GM23338 (cell line): Measurements from ENCODE around the gene ARMC5. TPM values are rescaled to one million over a fixed set of nuclear protein-coding genes. Genes with fewer than 3 reads are reported as not detected.

Experiments used
- ATAC-seq: fragments of 200-7000 bp; cut with Tn5 transposase; 3 replicates; pipeline ENCODE4 v1.9.1; 2020
- DNase-seq: peaks from one replicate; pipeline ENCODE4 v3.0.0-alpha.2; 2015; ENCODE audit warnings: low spot score
- H2AFZ ChIP-seq: fragments of 200-600 bp; sonication (generic); 2 replicates; pipeline ENCODE4 v1.8.0; 2016; ENCODE audit warnings: antibody characterized with exemption, mild to moderate bottlenecking, moderate library complexity
- H3F3A ChIP-seq: fragments of 200-600 bp; sonication (generic); replicated peaks from 2 replicates; pipeline ENCODE4 v1.8.0; 2017; ENCODE audit warnings: antibody characterized with exemption, mixed run types, low read depth
- H3K27ac ChIP-seq: fragments of 200-600 bp; sonication (generic); 2 replicates; pipeline ENCODE4 v1.6.1; 2016; ENCODE audit warnings: low read depth
- H3K27me3 ChIP-seq: fragments of 200-600 bp; sonication (generic); 2 replicates; pipeline ENCODE4 v1.8.0; 2016; ENCODE audit warnings: mild to moderate bottlenecking, mixed run types, moderate library complexity; ENCODE audit not compliant: insufficient read depth
- H3K36me3 ChIP-seq: fragments of 200-600 bp; sonication (generic); 2 replicates; pipeline ENCODE4 v1.8.0; 2016; ENCODE audit warnings: mild to moderate bottlenecking; ENCODE audit not compliant: insufficient read depth
- H3K4me1 ChIP-seq: fragments of 200-600 bp; sonication (generic); 2 replicates; pipeline ENCODE4 v1.8.0; 2016; ENCODE audit warnings: mild to moderate bottlenecking, moderate library complexity; ENCODE audit not compliant: insufficient read depth
- H3K4me2 ChIP-seq: fragments of 200-600 bp; sonication (generic); 2 replicates; pipeline ENCODE4 v1.7.1; 2017; ENCODE audit warnings: mixed run types
- H3K4me3 ChIP-seq: fragments of 200-600 bp; sonication (generic); 2 replicates; pipeline ENCODE4 v1.6.1; 2016; ENCODE audit warnings: mixed run types
- H3K79me2 ChIP-seq: fragments of 200-600 bp; sonication (generic); replicated peaks from 2 replicates; pipeline ENCODE4 v1.8.0; 2017; ENCODE audit warnings: mild to moderate bottlenecking; ENCODE audit not compliant: insufficient read depth
- H3K9me2 ChIP-seq: fragments of 200-600 bp; sonication (generic); 2 replicates; pipeline ENCODE4 v1.8.0; 2017; ENCODE audit not compliant: insufficient read depth
- H4K20me1 ChIP-seq: fragments of 200-600 bp; sonication (generic); replicated peaks from 2 replicates; pipeline ENCODE4 v1.8.0; 2017; ENCODE audit warnings: mild to moderate bottlenecking; ENCODE audit not compliant: insufficient read depth
- H3K27ac Mint-ChIP-seq: 2 replicates; pipeline ENCODE4 v1.8.0; 2020; ENCODE audit warnings: inconsistent platforms, mild to moderate bottlenecking, moderate library complexity, mixed read lengths
- H3K27me3 Mint-ChIP-seq: 3 replicates; pipeline ENCODE4 v1.8.0; 2022; ENCODE audit warnings: low read depth, mild to moderate bottlenecking, moderate library complexity, mixed read lengths, inconsistent platforms; ENCODE audit not compliant: insufficient read depth, poor library complexity
- H3K36me3 Mint-ChIP-seq: 3 replicates; pipeline ENCODE4 v1.8.0; 2021; ENCODE audit warnings: low read depth, mild to moderate bottlenecking, inconsistent platforms, moderate library complexity, mixed read lengths
- H3K4me1 Mint-ChIP-seq: 3 replicates; pipeline ENCODE4 v1.8.0; 2020; ENCODE audit warnings: mild to moderate bottlenecking, inconsistent platforms, mixed read lengths
- H3K4me3 Mint-ChIP-seq: 3 replicates; pipeline ENCODE4 v1.8.0; 2021; ENCODE audit warnings: moderate library complexity, mild to moderate bottlenecking, inconsistent platforms, mixed read lengths
- H3K9me3 Mint-ChIP-seq: 3 replicates; pipeline ENCODE4 v1.8.0; 2020; ENCODE audit warnings: moderate library complexity, mild to moderate bottlenecking, inconsistent platforms, mixed read lengths
- CREB1 ChIP-seq: fragments of 250-450 bp; sonication (Bioruptor Pico); IDR thresholded peaks from 2 replicates; pipeline ENCODE4 v1.5.0; 2020; ENCODE audit warnings: low read depth, mild to moderate bottlenecking, moderate library complexity
- CTCF ChIP-seq, 2 experiments: fragments of 200-600 bp in 1 of 2; sonication (generic) in 1 of 2; conservative IDR thresholded peaks; 2 replicates each; pipeline versions ENCODE4 v1.5.1 to v1.6.1; 2016 to 2017; ENCODE audit warnings: antibody characterized with exemption in 2 of 2, low read depth in 2 of 2, mild to moderate bottlenecking in 2 of 2, moderate library complexity in 1 of 2
- ETS1 ChIP-seq: IDR thresholded peaks from 2 replicates; pipeline ENCODE4 v1.6.1; 2016; ENCODE audit warnings: antibody characterized with exemption
- EZH2 ChIP-seq: fragments of 200-600 bp; sonication (generic); IDR thresholded peaks from one replicate; pipeline ENCODE4 v1.8.0; 2017; ENCODE audit warnings: antibody characterized with exemption, mild to moderate bottlenecking, low read depth; ENCODE audit not compliant: unreplicated experiment
- EZH2phosphoT487 ChIP-seq: fragments of 200-600 bp; sonication (generic); IDR thresholded peaks from one replicate; pipeline ENCODE4 v1.8.1; 2018; ENCODE audit warnings: antibody characterized with exemption; ENCODE audit not compliant: unreplicated experiment
- JUNB ChIP-seq: IDR thresholded peaks from one replicate; pipeline ENCODE4 v1.6.1; 2016; ENCODE audit warnings: antibody characterized with exemption; ENCODE audit not compliant: unreplicated experiment
- NANOG ChIP-seq: IDR thresholded peaks from 2 replicates; pipeline ENCODE4 v1.6.1; 2016; ENCODE audit warnings: antibody characterized with exemption, borderline replicate concordance
- POLR2AphosphoS5 ChIP-seq: IDR thresholded peaks from 2 replicates; pipeline ENCODE4 v1.6.1; 2016; ENCODE audit warnings: antibody characterized with exemption, low read depth
- REST ChIP-seq: IDR thresholded peaks from one replicate; pipeline ENCODE4 v1.6.1; 2018; ENCODE audit warnings: antibody characterized with exemption; ENCODE audit not compliant: unreplicated experiment
- STAT1 ChIP-seq: IDR thresholded peaks from one replicate; pipeline ENCODE4 v1.6.1; 2016; ENCODE audit warnings: antibody characterized with exemption; ENCODE audit not compliant: unreplicated experiment
- ZNF114 ChIP-seq: fragments of 250-450 bp; sonication (Bioruptor Pico); IDR thresholded peaks from 2 replicates; pipeline ENCODE4 v1.5.0; 2020; ENCODE audit warnings: mild to moderate bottlenecking, moderate library complexity
- ZNF331 ChIP-seq: fragments of 250-450 bp; sonication (Bioruptor Pico); IDR thresholded peaks from 2 replicates; pipeline ENCODE4 v1.5.0; 2020; ENCODE audit warnings: low read depth, mild to moderate bottlenecking, moderate library complexity
- ZNF462 ChIP-seq: fragments of 250-450 bp; sonication (Bioruptor Pico); IDR thresholded peaks from 2 replicates; pipeline ENCODE4 v1.5.0; 2020; ENCODE audit warnings: mild to moderate bottlenecking, moderate library complexity
- polyA plus RNA-seq: library from polyadenylated mRNA; unstranded; fragments of >200 nt; fragmentation: Nextera tagmentation; extraction: Ambion mirVana; gene quantifications from 2 replicates; pipeline ENCODE4 v1.2.1, GENCODE V29; 2016
- total RNA-seq: library from RNA; depleted of rRNA; stranded (reverse); fragments of >200 nt; shearing (Covaris generic); gene quantifications from 2 replicates; pipeline ENCODE4 v1.2.3, GENCODE V29; 2014

ARMC5 gene
- total and polyA plus RNA-seq, 2 experiments from 2014 or later = 5.9 to 11.3 TPM

- Histone ChIP-seq H3K4me1 (no peaks in the 10 kb centered on the region; the same call in 1 of the 2 replicates), H3K27ac (no peak overlapping the region), H3K36me3 (no peaks in the 10 kb centered on the region), H4K20me1 (no peaks in the 10 kb centered on the region), H3F3A (peaks cover 8% of the 10 kb centered on the region; the same call in 1 of the 2 replicates), H3K4me3 (no peak overlapping the region), H3K79me2 (no peaks in the 10 kb centered on the region), H3K27me3 (peaks cover 71% of the 10 kb centered on the region), H2AFZ (no peak overlapping the region), H3K4me2 (no peak overlapping the region), H3K9me2 (no peaks in the 10 kb centered on the region)
- DNase-seq (no peak), ATAC-seq (no peak)
- Mint-ChIP-seq H3K4me3 (no peak overlapping the region), H3K27ac (no peak overlapping the region), H3K9me3 (no peaks in the 10 kb centered on the region; the same call in 2 of the 3 replicates), H3K27me3 (peaks cover 55% of the 10 kb centered on the region), H3K4me1 (peaks cover 9% of the 10 kb centered on the region; the same call in 2 of the 3 replicates), H3K36me3 (peaks cover 3% of the 10 kb centered on the region; the same call in 1 of the 3 replicates)
- TF ChIP-seq EZH2phosphoT487 (no peak), EZH2 (no peak), ZNF331 (CRISPR knock-in tag) (no peak), ZNF114 (no peak), REST (no peak), POLR2AphosphoS5 (no peak), JUNB (no peak), CREB1 (CRISPR knock-in tag) (no peak), ZNF462 (CRISPR knock-in tag) (no peak), NANOG (no peak), CTCF (conservative IDR thresholded peaks at IDR 0.05; ENCODE audit: low read depth in 2 of 2) (no peak), STAT1 (no peak), ETS1 (no peak)
Measured at GRCh38 chr16:31478956-31479355, 19.7 kb downstream of the ARMC5 start.
